Measurements from ENCODE around the gene DNAJB9.

DNA sequence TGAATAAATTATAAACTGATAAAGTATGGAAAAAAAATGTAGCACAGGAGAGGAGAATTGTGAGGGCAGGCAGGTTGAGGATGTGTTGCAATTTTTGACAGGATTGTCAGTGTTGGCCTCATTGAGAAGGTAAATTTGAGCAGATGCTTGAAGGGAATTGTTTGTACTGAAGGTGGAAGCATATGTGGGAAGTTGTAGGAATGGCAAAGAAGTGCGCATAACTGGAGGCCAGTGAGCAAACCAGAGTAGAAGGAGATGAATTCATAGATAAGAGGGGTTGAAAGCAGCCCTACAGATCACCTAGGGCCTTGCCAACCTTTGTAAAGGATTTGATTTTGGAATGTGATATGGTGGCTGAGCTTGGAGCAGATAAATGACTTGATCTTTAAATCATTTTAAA, 6.4 kb downstream of the DNAJB9 start:
- TF ChIP-seq, protein P1, sequence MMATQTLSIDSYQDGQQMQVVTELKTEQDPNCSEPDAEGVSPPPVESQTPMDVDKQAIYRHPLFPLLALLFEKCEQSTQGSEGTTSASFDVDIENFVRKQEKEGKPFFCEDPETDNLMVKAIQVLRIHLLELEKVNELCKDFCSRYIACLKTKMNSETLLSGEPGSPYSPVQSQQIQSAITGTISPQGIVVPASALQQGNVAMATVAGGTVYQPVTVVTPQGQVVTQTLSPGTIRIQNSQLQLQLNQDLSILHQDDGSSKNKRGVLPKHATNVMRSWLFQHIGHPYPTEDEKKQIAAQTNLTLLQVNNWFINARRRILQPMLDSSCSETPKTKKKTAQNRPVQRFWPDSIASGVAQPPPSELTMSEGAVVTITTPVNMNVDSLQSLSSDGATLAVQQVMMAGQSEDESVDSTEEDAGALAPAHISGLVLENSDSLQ (IDR thresholded peaks at IDR 0.05): no peak
- no peak for TF ChIP-seq POLR2A (IDR thresholded peaks at IDR 0.05; ENCODE audit: low read depth, low read length)
- no peak for TF ChIP-seq JUND (IDR thresholded peaks at IDR 0.05; ENCODE audit: low read depth, low read length)
- TF ChIP-seq, protein P2, sequence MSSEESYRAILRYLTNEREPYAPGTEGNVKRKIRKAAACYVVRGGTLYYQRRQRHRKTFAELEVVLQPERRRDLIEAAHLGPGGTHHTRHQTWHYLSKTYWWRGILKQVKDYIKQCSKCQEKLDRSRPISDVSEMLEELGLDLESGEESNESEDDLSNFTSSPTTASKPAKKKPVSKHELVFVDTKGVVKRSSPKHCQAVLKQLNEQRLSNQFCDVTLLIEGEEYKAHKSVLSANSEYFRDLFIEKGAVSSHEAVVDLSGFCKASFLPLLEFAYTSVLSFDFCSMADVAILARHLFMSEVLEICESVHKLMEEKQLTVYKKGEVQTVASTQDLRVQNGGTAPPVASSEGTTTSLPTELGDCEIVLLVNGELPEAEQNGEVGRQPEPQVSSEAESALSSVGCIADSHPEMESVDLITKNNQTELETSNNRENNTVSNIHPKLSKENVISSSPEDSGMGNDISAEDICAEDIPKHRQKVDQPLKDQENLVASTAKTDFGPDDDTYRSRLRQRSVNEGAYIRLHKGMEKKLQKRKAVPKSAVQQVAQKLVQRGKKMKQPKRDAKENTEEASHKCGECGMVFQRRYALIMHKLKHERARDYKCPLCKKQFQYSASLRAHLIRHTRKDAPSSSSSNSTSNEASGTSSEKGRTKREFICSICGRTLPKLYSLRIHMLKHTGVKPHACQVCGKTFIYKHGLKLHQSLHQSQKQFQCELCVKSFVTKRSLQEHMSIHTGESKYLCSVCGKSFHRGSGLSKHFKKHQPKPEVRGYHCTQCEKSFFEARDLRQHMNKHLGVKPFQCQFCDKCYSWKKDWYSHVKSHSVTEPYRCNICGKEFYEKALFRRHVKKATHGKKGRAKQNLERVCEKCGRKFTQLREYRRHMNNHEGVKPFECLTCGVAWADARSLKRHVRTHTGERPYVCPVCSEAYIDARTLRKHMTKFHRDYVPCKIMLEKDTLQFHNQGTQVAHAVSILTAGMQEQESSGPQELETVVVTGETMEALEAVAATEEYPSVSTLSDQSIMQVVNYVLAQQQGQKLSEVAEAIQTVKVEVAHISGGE (CRISPR knock-in tag; IDR thresholded peaks at IDR 0.05): no peak
- TF ChIP-seq EZH2 (IDR thresholded peaks at IDR 0.05; ENCODE audit: borderline replicate concordance, control insufficient read depth, low read depth, low read length): no peak
- TF ChIP-seq, protein P3, sequence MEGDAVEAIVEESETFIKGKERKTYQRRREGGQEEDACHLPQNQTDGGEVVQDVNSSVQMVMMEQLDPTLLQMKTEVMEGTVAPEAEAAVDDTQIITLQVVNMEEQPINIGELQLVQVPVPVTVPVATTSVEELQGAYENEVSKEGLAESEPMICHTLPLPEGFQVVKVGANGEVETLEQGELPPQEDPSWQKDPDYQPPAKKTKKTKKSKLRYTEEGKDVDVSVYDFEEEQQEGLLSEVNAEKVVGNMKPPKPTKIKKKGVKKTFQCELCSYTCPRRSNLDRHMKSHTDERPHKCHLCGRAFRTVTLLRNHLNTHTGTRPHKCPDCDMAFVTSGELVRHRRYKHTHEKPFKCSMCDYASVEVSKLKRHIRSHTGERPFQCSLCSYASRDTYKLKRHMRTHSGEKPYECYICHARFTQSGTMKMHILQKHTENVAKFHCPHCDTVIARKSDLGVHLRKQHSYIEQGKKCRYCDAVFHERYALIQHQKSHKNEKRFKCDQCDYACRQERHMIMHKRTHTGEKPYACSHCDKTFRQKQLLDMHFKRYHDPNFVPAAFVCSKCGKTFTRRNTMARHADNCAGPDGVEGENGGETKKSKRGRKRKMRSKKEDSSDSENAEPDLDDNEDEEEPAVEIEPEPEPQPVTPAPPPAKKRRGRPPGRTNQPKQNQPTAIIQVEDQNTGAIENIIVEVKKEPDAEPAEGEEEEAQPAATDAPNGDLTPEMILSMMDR (IDR thresholded peaks at IDR 0.05 in 2 of 3, conservative IDR thresholded peaks at IDR 0.05 in 1 of 3; ENCODE audit: control insufficient read depth in 2 of 3, extremely low read depth in 1 of 3, insufficient read depth in 1 of 3, low read depth in 3 of 3, low read length in 3 of 3): no peak
- TF ChIP-seq, protein P4, sequence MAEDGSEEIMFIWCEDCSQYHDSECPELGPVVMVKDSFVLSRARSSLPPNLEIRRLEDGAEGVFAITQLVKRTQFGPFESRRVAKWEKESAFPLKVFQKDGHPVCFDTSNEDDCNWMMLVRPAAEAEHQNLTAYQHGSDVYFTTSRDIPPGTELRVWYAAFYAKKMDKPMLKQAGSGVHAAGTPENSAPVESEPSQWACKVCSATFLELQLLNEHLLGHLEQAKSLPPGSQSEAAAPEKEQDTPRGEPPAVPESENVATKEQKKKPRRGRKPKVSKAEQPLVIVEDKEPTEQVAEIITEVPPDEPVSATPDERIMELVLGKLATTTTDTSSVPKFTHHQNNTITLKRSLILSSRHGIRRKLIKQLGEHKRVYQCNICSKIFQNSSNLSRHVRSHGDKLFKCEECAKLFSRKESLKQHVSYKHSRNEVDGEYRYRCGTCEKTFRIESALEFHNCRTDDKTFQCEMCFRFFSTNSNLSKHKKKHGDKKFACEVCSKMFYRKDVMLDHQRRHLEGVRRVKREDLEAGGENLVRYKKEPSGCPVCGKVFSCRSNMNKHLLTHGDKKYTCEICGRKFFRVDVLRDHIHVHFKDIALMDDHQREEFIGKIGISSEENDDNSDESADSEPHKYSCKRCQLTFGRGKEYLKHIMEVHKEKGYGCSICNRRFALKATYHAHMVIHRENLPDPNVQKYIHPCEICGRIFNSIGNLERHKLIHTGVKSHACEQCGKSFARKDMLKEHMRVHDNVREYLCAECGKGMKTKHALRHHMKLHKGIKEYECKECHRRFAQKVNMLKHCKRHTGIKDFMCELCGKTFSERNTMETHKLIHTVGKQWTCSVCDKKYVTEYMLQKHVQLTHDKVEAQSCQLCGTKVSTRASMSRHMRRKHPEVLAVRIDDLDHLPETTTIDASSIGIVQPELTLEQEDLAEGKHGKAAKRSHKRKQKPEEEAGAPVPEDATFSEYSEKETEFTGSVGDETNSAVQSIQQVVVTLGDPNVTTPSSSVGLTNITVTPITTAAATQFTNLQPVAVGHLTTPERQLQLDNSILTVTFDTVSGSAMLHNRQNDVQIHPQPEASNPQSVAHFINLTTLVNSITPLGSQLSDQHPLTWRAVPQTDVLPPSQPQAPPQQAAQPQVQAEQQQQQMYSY (CRISPR knock-in tag; IDR thresholded peaks at IDR 0.05): no peak
- TF ChIP-seq, protein P5, sequence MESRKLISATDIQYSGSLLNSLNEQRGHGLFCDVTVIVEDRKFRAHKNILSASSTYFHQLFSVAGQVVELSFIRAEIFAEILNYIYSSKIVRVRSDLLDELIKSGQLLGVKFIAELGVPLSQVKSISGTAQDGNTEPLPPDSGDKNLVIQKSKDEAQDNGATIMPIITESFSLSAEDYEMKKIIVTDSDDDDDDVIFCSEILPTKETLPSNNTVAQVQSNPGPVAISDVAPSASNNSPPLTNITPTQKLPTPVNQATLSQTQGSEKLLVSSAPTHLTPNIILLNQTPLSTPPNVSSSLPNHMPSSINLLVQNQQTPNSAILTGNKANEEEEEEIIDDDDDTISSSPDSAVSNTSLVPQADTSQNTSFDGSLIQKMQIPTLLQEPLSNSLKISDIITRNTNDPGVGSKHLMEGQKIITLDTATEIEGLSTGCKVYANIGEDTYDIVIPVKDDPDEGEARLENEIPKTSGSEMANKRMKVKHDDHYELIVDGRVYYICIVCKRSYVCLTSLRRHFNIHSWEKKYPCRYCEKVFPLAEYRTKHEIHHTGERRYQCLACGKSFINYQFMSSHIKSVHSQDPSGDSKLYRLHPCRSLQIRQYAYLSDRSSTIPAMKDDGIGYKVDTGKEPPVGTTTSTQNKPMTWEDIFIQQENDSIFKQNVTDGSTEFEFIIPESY (IDR thresholded peaks at IDR 0.05): no peak
- TF ChIP-seq, protein P6, sequence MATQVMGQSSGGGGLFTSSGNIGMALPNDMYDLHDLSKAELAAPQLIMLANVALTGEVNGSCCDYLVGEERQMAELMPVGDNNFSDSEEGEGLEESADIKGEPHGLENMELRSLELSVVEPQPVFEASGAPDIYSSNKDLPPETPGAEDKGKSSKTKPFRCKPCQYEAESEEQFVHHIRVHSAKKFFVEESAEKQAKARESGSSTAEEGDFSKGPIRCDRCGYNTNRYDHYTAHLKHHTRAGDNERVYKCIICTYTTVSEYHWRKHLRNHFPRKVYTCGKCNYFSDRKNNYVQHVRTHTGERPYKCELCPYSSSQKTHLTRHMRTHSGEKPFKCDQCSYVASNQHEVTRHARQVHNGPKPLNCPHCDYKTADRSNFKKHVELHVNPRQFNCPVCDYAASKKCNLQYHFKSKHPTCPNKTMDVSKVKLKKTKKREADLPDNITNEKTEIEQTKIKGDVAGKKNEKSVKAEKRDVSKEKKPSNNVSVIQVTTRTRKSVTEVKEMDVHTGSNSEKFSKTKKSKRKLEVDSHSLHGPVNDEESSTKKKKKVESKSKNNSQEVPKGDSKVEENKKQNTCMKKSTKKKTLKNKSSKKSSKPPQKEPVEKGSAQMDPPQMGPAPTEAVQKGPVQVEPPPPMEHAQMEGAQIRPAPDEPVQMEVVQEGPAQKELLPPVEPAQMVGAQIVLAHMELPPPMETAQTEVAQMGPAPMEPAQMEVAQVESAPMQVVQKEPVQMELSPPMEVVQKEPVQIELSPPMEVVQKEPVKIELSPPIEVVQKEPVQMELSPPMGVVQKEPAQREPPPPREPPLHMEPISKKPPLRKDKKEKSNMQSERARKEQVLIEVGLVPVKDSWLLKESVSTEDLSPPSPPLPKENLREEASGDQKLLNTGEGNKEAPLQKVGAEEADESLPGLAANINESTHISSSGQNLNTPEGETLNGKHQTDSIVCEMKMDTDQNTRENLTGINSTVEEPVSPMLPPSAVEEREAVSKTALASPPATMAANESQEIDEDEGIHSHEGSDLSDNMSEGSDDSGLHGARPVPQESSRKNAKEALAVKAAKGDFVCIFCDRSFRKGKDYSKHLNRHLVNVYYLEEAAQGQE (IDR thresholded peaks at IDR 0.05; ENCODE audit: low read depth, low read length): no peak
- no peak for TF ChIP-seq ZBED1 (IDR thresholded peaks at IDR 0.05; ENCODE audit: borderline replicate concordance)
